GM12878 (cell line): ENCODE data around the gene GORASP1. TPM values are rescaled to one million over a fixed set of nuclear protein-coding genes. Genes with fewer than 3 reads are reported as not detected.

Experiments used
- DPF2 ChIP-seq: fragments of 450-650 bp; IDR thresholded peaks from 2 replicates; pipeline ENCODE4 v1.6.1; 2017; ENCODE audit warnings: mild to moderate bottlenecking
- GABPA ChIP-seq: IDR thresholded peaks from 2 replicates; pipeline ENCODE4 v1.6.1; 2014; ENCODE audit warnings: antibody characterized with exemption, low read depth, mild to moderate bottlenecking, inconsistent platforms
- MXI1 ChIP-seq: fragments of 150-350 bp; IDR thresholded peaks from 2 replicates; pipeline ENCODE4 v1.6.1; 2011; ENCODE audit warnings: low read depth, mild to moderate bottlenecking, inconsistent platforms, low read length, improper control_type of control experiment
- PAX5 ChIP-seq: IDR thresholded peaks from 2 replicates; pipeline ENCODE4 v1.6.1; 2011; ENCODE audit warnings: low read depth, low read length, borderline replicate concordance
- SMARCA5 ChIP-seq: fragments of 450-650 bp; IDR thresholded peaks from 2 replicates; pipeline ENCODE4 v1.6.1; 2017; ENCODE audit warnings: mild to moderate bottlenecking
- polyA plus RNA-seq, 11 experiments: library from polyadenylated mRNA; depleted of rRNA in 4 of 11; unstranded in 6 of 11; stranded (reverse) in 5 of 11; fragments of >200 nt; fragmentation: Nextera tagmentation in 4 of 11; fragmentation: Illumina TruSeq in 1 of 11; extraction: Ambion mirVana in 4 of 11; extraction: Trizol in 1 of 11; gene quantifications; 1 replicate in 1 of 11; 2 replicates in 10 of 11; pipeline versions ENCODE4 v1.2.1 to v1.2.3, GENCODE V29; 2011 to 2016; ENCODE audit warnings: inconsistent platforms in 2 of 11, missing spikeins in 2 of 11, low read depth in 1 of 11
- total RNA-seq, 4 experiments: library from RNA; depleted of rRNA in 3 of 4; stranded (reverse); fragments of >200 nt in 3 of 4; fragmentation: Illumina TruSeq in 1 of 4; extraction: Trizol in 1 of 4; gene quantifications; 2 replicates each; pipeline versions ENCODE4 v1.2.1 to v1.2.3, GENCODE V29; 2013 to 2021
- TF ChIP-seq, protein P1 (sequence below): IDR thresholded peaks from 2 replicates; pipeline ENCODE4 v1.6.1; 2012; ENCODE audit warnings: mild to moderate bottlenecking, low read depth, low read length
- TF ChIP-seq, protein P2 (sequence below): IDR thresholded peaks from 2 replicates; pipeline ENCODE4 v1.6.1; 2012; ENCODE audit warnings: improper control_type of control experiment, low read depth, low read length; ENCODE audit not compliant: insufficient replicate concordance
- TF ChIP-seq, protein P3 (sequence below): IDR thresholded peaks from 2 replicates; pipeline ENCODE4 v1.6.1; 2011; ENCODE audit warnings: mild to moderate bottlenecking, low read depth, low read length, moderate library complexity; ENCODE audit not compliant: insufficient replicate concordance
- TF ChIP-seq, protein P4 (sequence below): fragments of 450-650 bp; IDR thresholded peaks from 2 replicates; pipeline ENCODE4 v1.6.1; 2016; ENCODE audit warnings: mild to moderate bottlenecking, moderate library complexity, borderline replicate concordance

The GORASP1 gene
- total and polyA plus RNA-seq, 10 of the 15 experiments (the other 5 are each of a cell fraction or from before 2014, with no cell fraction given): 3.6 to 32.7 (median 23.2) TPM

DNA sequence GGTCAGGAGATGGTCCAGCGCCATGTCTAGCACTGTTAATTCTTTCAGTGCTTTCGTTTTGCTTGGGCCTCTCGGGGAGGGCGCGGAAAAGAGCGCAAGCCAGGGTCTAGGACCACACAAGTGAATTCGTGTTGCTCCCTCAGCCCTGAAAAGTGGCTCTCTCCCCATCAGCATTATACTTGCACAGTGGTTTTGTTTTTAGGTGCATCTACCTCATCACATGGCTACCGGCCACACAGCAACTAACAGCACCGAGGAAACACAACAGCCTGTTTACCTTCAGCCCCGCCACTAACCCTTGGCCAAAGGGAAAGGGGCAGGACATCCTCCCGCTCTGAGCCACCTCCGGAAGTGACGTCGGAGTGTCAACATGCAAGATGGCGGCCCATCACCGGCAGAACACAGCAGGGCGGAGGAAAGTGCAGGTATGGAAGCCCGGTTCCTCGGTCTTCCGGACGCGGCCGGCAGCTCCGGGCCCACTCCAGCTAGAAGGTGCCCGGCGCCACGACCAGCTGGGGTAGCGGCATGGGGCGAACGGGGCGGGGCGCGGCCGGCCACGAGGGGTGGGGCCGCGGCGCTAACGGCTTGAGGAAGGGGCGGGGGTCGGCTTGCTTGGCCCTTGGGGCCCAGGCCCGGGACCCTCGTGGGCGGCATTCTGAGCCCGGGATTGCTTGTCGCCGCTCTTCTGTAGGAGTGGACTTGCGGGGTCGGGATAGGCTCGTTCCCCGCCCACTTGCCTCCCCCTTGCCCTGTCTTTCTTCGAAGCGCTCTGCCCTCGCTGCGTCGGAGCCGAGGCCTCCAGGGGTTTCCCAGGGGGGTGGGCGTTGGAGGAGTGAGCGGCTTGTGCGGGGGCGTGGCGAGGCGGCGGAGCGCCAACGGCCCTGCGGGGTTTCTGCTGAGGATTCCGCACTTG, 55.5 kb downstream of the GORASP1 start, which contains the start of the genes SCN11A and WDR48 (continued):
- peak; percentile 26; the same call in 1 of the 2 replicates for TF ChIP-seq PAX5
- peak; percentile 34 for TF ChIP-seq DPF2
- TF ChIP-seq SMARCA5: no peak; the same call in 1 of the 2 replicates
- TF ChIP-seq MXI1: peak; percentile 58; the same call in 1 of the 2 replicates
- TF ChIP-seq, protein P1, sequence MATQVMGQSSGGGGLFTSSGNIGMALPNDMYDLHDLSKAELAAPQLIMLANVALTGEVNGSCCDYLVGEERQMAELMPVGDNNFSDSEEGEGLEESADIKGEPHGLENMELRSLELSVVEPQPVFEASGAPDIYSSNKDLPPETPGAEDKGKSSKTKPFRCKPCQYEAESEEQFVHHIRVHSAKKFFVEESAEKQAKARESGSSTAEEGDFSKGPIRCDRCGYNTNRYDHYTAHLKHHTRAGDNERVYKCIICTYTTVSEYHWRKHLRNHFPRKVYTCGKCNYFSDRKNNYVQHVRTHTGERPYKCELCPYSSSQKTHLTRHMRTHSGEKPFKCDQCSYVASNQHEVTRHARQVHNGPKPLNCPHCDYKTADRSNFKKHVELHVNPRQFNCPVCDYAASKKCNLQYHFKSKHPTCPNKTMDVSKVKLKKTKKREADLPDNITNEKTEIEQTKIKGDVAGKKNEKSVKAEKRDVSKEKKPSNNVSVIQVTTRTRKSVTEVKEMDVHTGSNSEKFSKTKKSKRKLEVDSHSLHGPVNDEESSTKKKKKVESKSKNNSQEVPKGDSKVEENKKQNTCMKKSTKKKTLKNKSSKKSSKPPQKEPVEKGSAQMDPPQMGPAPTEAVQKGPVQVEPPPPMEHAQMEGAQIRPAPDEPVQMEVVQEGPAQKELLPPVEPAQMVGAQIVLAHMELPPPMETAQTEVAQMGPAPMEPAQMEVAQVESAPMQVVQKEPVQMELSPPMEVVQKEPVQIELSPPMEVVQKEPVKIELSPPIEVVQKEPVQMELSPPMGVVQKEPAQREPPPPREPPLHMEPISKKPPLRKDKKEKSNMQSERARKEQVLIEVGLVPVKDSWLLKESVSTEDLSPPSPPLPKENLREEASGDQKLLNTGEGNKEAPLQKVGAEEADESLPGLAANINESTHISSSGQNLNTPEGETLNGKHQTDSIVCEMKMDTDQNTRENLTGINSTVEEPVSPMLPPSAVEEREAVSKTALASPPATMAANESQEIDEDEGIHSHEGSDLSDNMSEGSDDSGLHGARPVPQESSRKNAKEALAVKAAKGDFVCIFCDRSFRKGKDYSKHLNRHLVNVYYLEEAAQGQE: no peak
- TF ChIP-seq, protein P2, sequence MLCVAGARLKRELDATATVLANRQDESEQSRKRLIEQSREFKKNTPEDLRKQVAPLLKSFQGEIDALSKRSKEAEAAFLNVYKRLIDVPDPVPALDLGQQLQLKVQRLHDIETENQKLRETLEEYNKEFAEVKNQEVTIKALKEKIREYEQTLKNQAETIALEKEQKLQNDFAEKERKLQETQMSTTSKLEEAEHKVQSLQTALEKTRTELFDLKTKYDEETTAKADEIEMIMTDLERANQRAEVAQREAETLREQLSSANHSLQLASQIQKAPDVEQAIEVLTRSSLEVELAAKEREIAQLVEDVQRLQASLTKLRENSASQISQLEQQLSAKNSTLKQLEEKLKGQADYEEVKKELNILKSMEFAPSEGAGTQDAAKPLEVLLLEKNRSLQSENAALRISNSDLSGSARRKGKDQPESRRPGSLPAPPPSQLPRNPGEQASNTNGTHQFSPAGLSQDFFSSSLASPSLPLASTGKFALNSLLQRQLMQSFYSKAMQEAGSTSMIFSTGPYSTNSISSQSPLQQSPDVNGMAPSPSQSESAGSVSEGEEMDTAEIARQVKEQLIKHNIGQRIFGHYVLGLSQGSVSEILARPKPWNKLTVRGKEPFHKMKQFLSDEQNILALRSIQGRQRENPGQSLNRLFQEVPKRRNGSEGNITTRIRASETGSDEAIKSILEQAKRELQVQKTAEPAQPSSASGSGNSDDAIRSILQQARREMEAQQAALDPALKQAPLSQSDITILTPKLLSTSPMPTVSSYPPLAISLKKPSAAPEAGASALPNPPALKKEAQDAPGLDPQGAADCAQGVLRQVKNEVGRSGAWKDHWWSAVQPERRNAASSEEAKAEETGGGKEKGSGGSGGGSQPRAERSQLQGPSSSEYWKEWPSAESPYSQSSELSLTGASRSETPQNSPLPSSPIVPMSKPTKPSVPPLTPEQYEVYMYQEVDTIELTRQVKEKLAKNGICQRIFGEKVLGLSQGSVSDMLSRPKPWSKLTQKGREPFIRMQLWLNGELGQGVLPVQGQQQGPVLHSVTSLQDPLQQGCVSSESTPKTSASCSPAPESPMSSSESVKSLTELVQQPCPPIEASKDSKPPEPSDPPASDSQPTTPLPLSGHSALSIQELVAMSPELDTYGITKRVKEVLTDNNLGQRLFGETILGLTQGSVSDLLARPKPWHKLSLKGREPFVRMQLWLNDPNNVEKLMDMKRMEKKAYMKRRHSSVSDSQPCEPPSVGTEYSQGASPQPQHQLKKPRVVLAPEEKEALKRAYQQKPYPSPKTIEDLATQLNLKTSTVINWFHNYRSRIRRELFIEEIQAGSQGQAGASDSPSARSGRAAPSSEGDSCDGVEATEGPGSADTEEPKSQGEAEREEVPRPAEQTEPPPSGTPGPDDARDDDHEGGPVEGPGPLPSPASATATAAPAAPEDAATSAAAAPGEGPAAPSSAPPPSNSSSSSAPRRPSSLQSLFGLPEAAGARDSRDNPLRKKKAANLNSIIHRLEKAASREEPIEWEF: no peak
- TF ChIP-seq, protein P3, sequence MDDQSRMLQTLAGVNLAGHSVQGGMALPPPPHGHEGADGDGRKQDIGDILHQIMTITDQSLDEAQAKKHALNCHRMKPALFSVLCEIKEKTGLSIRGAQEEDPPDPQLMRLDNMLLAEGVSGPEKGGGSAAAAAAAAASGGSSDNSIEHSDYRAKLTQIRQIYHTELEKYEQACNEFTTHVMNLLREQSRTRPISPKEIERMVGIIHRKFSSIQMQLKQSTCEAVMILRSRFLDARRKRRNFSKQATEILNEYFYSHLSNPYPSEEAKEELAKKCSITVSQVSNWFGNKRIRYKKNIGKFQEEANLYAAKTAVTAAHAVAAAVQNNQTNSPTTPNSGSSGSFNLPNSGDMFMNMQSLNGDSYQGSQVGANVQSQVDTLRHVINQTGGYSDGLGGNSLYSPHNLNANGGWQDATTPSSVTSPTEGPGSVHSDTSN: peak; percentile 61
- TF ChIP-seq, protein P4, sequence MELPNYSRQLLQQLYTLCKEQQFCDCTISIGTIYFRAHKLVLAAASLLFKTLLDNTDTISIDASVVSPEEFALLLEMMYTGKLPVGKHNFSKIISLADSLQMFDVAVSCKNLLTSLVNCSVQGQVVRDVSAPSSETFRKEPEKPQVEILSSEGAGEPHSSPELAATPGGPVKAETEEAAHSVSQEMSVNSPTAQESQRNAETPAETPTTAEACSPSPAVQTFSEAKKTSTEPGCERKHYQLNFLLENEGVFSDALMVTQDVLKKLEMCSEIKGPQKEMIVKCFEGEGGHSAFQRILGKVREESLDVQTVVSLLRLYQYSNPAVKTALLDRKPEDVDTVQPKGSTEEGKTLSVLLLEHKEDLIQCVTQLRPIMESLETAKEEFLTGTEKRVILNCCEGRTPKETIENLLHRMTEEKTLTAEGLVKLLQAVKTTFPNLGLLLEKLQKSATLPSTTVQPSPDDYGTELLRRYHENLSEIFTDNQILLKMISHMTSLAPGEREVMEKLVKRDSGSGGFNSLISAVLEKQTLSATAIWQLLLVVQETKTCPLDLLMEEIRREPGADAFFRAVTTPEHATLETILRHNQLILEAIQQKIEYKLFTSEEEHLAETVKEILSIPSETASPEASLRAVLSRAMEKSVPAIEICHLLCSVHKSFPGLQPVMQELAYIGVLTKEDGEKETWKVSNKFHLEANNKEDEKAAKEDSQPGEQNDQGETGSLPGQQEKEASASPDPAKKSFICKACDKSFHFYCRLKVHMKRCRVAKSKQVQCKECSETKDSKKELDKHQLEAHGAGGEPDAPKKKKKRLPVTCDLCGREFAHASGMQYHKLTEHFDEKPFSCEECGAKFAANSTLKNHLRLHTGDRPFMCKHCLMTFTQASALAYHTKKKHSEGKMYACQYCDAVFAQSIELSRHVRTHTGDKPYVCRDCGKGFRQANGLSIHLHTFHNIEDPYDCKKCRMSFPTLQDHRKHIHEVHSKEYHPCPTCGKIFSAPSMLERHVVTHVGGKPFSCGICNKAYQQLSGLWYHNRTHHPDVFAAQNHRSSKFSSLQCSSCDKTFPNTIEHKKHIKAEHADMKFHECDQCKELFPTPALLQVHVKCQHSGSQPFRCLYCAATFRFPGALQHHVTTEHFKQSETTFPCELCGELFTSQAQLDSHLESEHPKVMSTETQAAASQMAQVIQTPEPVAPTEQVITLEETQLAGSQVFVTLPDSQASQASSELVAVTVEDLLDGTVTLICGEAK: peak; percentile 87
- TF ChIP-seq GABPA: peak; percentile 95
